ENCODE measurements around the gene TNNI3K. TPM values are rescaled to one million over a fixed set of nuclear protein-coding genes. Genes with fewer than 3 reads are reported as not detected.

TNNI3K gene
- polyA plus RNA-seq, 1 donor (not counting 4 experiments of a cell fraction or from before 2014, with no cell fraction given) = 0.41 TPM

DNA sequence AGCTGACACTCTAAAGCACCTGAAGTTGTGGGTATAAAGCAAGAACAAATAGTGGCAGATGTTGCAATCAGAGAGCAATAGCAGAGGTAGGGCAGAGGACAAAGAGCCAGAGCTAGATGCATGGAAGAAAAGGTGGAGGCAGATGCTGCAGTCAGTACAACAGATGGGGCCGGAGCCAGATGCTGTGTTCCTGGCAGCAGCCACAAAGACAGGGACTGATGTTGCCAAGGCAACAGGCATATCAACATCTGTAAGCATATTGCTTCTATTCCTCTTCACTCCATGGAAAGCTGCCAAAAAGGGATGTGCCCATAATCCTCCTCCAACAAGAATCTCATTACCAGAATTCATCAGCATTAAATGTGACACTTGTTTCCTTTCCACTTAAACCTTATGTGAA lies 108.0 kb downstream of the TNNI3K start:
- TF ChIP-seq EZH2 (IDR thresholded peaks at IDR 0.05; ENCODE audit: low read length) = no peak
- TF ChIP-seq, protein P1, sequence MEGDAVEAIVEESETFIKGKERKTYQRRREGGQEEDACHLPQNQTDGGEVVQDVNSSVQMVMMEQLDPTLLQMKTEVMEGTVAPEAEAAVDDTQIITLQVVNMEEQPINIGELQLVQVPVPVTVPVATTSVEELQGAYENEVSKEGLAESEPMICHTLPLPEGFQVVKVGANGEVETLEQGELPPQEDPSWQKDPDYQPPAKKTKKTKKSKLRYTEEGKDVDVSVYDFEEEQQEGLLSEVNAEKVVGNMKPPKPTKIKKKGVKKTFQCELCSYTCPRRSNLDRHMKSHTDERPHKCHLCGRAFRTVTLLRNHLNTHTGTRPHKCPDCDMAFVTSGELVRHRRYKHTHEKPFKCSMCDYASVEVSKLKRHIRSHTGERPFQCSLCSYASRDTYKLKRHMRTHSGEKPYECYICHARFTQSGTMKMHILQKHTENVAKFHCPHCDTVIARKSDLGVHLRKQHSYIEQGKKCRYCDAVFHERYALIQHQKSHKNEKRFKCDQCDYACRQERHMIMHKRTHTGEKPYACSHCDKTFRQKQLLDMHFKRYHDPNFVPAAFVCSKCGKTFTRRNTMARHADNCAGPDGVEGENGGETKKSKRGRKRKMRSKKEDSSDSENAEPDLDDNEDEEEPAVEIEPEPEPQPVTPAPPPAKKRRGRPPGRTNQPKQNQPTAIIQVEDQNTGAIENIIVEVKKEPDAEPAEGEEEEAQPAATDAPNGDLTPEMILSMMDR (optimal IDR thresholded peaks at IDR 0.05 in 1 of 3, IDR thresholded peaks at IDR 0.05 in 1 of 3, conservative IDR thresholded peaks at IDR 0.05 in 1 of 3; ENCODE audit: extremely low read depth in 1 of 3, insufficient read depth in 2 of 3, low read length in 3 of 3) = no peak
- dilution Hi-C loops (cut with MboI; ENCODE audit: extremely low pct_ligation_motif_present, low sequenced_read_pairs) = no loop called here
- no peaks in the 10 kb centered on the region for H3K9me3 ChIP-seq (ENCODE audit: control insufficient read depth, low read depth, low read length)

GRCh38 chr1:74344387-74344786 lies 109.2 kb downstream of the TNNI3K start:
- no peak for FAIRE-seq

More for the DNA sequence above, 108.0 kb downstream of the TNNI3K start:
- Histone ChIP-seq H4K20me1 (ENCODE audit: control insufficient read depth, extremely low read depth, insufficient read depth, low read length) (no peaks in the 10 kb centered on the region), H3K4me1 (ENCODE audit: control insufficient read depth, extremely low read depth, insufficient read depth, low read length) (no peaks in the 10 kb centered on the region), H3K9ac (ENCODE audit: control insufficient read depth, extremely low read depth, insufficient read depth, low read length) (no peak overlapping the region), H3K79me2 (ENCODE audit: control insufficient read depth, insufficient read depth, low read length) (no peaks in the 10 kb centered on the region), H3K27ac (ENCODE audit: control insufficient read depth, insufficient read depth, low read length) (no peak overlapping the region), H3K4me2 (ENCODE audit: control insufficient read depth, extremely low read depth, insufficient read depth, low read depth, low read length) (no peak overlapping the region), H3K27me3 (ENCODE audit: control insufficient read depth, extremely low read depth, insufficient read depth, low read length) (no peaks in the 10 kb centered on the region), H2AFZ (ENCODE audit: control insufficient read depth, low read length) (no peak overlapping the region), H3K36me3 (ENCODE audit: control insufficient read depth in 2 of 2, extremely low read depth in 1 of 2, insufficient read depth in 2 of 2, low read length in 2 of 2) (no peaks in the 10 kb centered on the region), H3K9me1 (ENCODE audit: control insufficient read depth, extremely low read depth, insufficient read depth, low read length) (no peaks in the 10 kb centered on the region), H3K4me3 (ENCODE audit: control insufficient read depth in 2 of 3, extremely low read depth in 1 of 3, insufficient read depth in 2 of 3, low read depth in 1 of 3, low read length in 3 of 3) (no peak overlapping the region)
- DNase-seq (ENCODE audit: low read depth, low spot score) (no peak), FAIRE-seq (no peak)

More at GRCh38 chr1:74344387-74344786, 109.2 kb downstream of the TNNI3K start:
- no peaks in the 10 kb centered on the region for H4K20me1 ChIP-seq (ENCODE audit: control insufficient read depth, extremely low read depth, insufficient read depth, low read length)
- no peak overlapping the region for H3K27ac ChIP-seq (ENCODE audit: control insufficient read depth, insufficient read depth, low read length)
- no peaks in the 10 kb centered on the region for H3K79me2 ChIP-seq (ENCODE audit: control insufficient read depth, insufficient read depth, low read length)
- no peak overlapping the region for H3K4me3 ChIP-seq (ENCODE audit: control insufficient read depth in 2 of 3, extremely low read depth in 1 of 3, insufficient read depth in 2 of 3, low read depth in 1 of 3, low read length in 3 of 3)
- no peak overlapping the region for H3K9ac ChIP-seq (ENCODE audit: control insufficient read depth, extremely low read depth, insufficient read depth, low read length)
- no peaks in the 10 kb centered on the region for H3K27me3 ChIP-seq (ENCODE audit: control insufficient read depth, extremely low read depth, insufficient read depth, low read length)
- no peak for DNase-seq (ENCODE audit: low read depth, low spot score)
- TF ChIP-seq, protein P1 (optimal IDR thresholded peaks at IDR 0.05 in 1 of 3, IDR thresholded peaks at IDR 0.05 in 1 of 3, conservative IDR thresholded peaks at IDR 0.05 in 1 of 3; ENCODE audit: extremely low read depth in 1 of 3, insufficient read depth in 2 of 3, low read length in 3 of 3) = no peak
- TF ChIP-seq EZH2 (IDR thresholded peaks at IDR 0.05; ENCODE audit: low read length) = no peak
- H2AFZ ChIP-seq (ENCODE audit: control insufficient read depth, low read length) = no peak overlapping the region
- H3K4me1 ChIP-seq (ENCODE audit: control insufficient read depth, extremely low read depth, insufficient read depth, low read length) = no peaks in the 10 kb centered on the region
- H3K9me3 ChIP-seq (ENCODE audit: control insufficient read depth, low read depth, low read length) = no peaks in the 10 kb centered on the region
- no peak overlapping the region for H3K4me2 ChIP-seq (ENCODE audit: control insufficient read depth, extremely low read depth, insufficient read depth, low read depth, low read length)
- no peaks in the 10 kb centered on the region for H3K36me3 ChIP-seq (ENCODE audit: control insufficient read depth in 2 of 2, extremely low read depth in 1 of 2, insufficient read depth in 2 of 2, low read length in 2 of 2)
- no peaks in the 10 kb centered on the region for H3K9me1 ChIP-seq (ENCODE audit: control insufficient read depth, extremely low read depth, insufficient read depth, low read length)
- dilution Hi-C loops (cut with MboI; ENCODE audit: extremely low pct_ligation_motif_present, low sequenced_read_pairs) = no loop called here
